Left ventricle myocardium inferior (tissue), 1 donor: ENCODE results near the gene GPR35. TPM values are rescaled to one million over a fixed set of nuclear protein-coding genes. Genes with fewer than 3 reads are reported as not detected.

ENCODE experiments used
- DNase-seq: peaks from one replicate; pipeline ENCODE4 v3.0.0-alpha.2; 2020
- H3K27ac ChIP-seq: fragments of 200-600 bp; replicated peaks from 2 replicates; pipeline ENCODE4 v1.8.0; 2021
- H3K27me3 ChIP-seq: fragments of 200-600 bp; 2 replicates; pipeline ENCODE4 v1.8.0; 2021; ENCODE audit warnings: low read depth
- H3K36me3 ChIP-seq: fragments of 200-600 bp; 2 replicates; pipeline ENCODE4 v1.8.0; 2021
- H3K4me1 ChIP-seq: fragments of 200-600 bp; 2 replicates; pipeline ENCODE4 v1.8.0; 2021
- H3K4me3 ChIP-seq: fragments of 200-600 bp; 2 replicates; pipeline ENCODE4 v1.8.0; 2021; ENCODE audit warnings: mild to moderate bottlenecking, moderate library complexity
- H3K9me3 ChIP-seq: fragments of 200-600 bp; replicated peaks from 2 replicates; pipeline ENCODE4 v1.8.0; 2021
- CTCF ChIP-seq: fragments of 200-600 bp; IDR thresholded peaks from 2 replicates; pipeline ENCODE4 v1.8.0; 2021; ENCODE audit warnings: antibody characterized with exemption, mild to moderate bottlenecking, borderline replicate concordance
- intact Hi-C: fragments of 100-400 bp; cut with micrococcal nuclease; formaldehyde crosslinking; loops from one replicate; pipeline ENCODE4 v1.11.0; 2022
- total RNA-seq: library from RNA; stranded (reverse); fragmentation: NEBNext Ultra II Directional; extraction: Animal tissue kit (Norgen Biotek cat#: 25700); gene quantifications from one replicate; pipeline ENCODE4 v1.2.1, GENCODE V29; 2021
- donor health status: DM: no; HTN: yes; CAD: no; lungs with severe emphysema.

The GPR35 gene
- total RNA-seq, 1 donor from 2014 or later: 1.3 TPM

- H3K4me3 ChIP-seq: no peak overlapping the region
- no peak overlapping the region for H3K27ac ChIP-seq
- no peaks in the 10 kb centered on the region for H3K9me3 ChIP-seq
- no peak for DNase-seq
- no peaks in the 10 kb centered on the region for H3K27me3 ChIP-seq
- intact Hi-C loops: no loop called here
- peaks cover 4% of the 10 kb centered on the region for H3K36me3 ChIP-seq
- TF ChIP-seq CTCF: no peak
- peaks cover 15% of the 10 kb centered on the region for H3K4me1 ChIP-seq
These were observed 20.2 kb upstream of the GPR35 start for GRCh38 chr2:240604939-240605716.

GRCh38 chr2:240605867-240606743 is 19.2 kb upstream of the GPR35 start:
- H3K4me3 ChIP-seq: no peak overlapping the region
- no peaks in the 10 kb centered on the region for H3K27me3 ChIP-seq
- no peak overlapping the region for H3K27ac ChIP-seq
- H3K36me3 ChIP-seq: no peaks in the 10 kb centered on the region
- no peaks in the 10 kb centered on the region for H3K9me3 ChIP-seq
- peaks cover 15% of the 10 kb centered on the region for H3K4me1 ChIP-seq
- TF ChIP-seq CTCF: no peak
- DNase-seq: no peak
- intact Hi-C loops: no loop called here

GRCh38 chr2:240611601-240612210 is 13.6 kb upstream of the GPR35 start:
- no peak for TF ChIP-seq CTCF
- Histone ChIP-seq H3K27ac (no peak overlapping the region), H3K27me3 (no peaks in the 10 kb centered on the region), H3K4me3 (no peak overlapping the region), H3K36me3 (no peaks in the 10 kb centered on the region), H3K4me1 (no peaks in the 10 kb centered on the region), H3K9me3 (no peaks in the 10 kb centered on the region)
- intact Hi-C loops: loop anchor here (5.0 kb wide), 1 partner anchor 136 kb away; no protein-coding TSS in a partner anchor
- DNase-seq: no peak

- no peak for TF ChIP-seq CTCF
- Histone ChIP-seq H3K4me3 (no peak overlapping the region), H3K27me3 (no peaks in the 10 kb centered on the region), H3K36me3 (peaks cover 4% of the 10 kb centered on the region), H3K4me1 (no peaks in the 10 kb centered on the region), H3K9me3 (no peaks in the 10 kb centered on the region), H3K27ac (no peak overlapping the region)
- intact Hi-C loops: loop anchor here (5.0 kb wide), 1 partner anchor 134 kb away; no protein-coding TSS in a partner anchor
- DNase-seq: no peak
These were observed 11.5 kb upstream of the GPR35 start for GRCh38 chr2:240613781-240614180.

GRCh38 chr2:240614391-240614790 is 10.9 kb upstream of the GPR35 start:
- intact Hi-C loops: loop anchor here (5.0 kb wide), 1 partner anchor 133 kb away; no protein-coding TSS in a partner anchor
- no peaks in the 10 kb centered on the region for H3K4me1 ChIP-seq
- no peak overlapping the region for H3K27ac ChIP-seq
- no peak overlapping the region for H3K4me3 ChIP-seq
- peaks cover 4% of the 10 kb centered on the region for H3K36me3 ChIP-seq
- no peak for DNase-seq
- H3K27me3 ChIP-seq: no peaks in the 10 kb centered on the region
- H3K9me3 ChIP-seq: no peaks in the 10 kb centered on the region
- TF ChIP-seq CTCF: no peak
